GM13977 (cell line): ENCODE data around the gene ZRANB3.
"Not testable (repeated sequence)": the region's sequence is repeated elsewhere in the genome, so short reads cannot be mapped to it uniquely, and the experiment has no call there.

Experiments used
- DNase-seq: peaks from one replicate; pipeline ENCODE4 v3.0.0; 2012; ENCODE audit warnings: low spot score
- in situ Hi-C: fragments of 300-500 bp; cut with MboI; formaldehyde crosslinking; loops from one replicate; pipeline ENCODE4 v1.12.0; 2022; ENCODE audit warnings: low sequenced_read_pairs, low pct_unique_long_range_greater_than_20kb, mixed read lengths, inconsistent platforms; ENCODE audit not compliant: unreplicated experiment
- TF ChIP-seq, protein P1 (sequence below): IDR thresholded peaks from 2 replicates; pipeline ENCODE4 v1.5.1; 2012; ENCODE audit warnings: mild to moderate bottlenecking, control low read depth; ENCODE audit not compliant: insufficient read depth; ENCODE audit errors: extremely low read depth, missing control alignments

The ZRANB3 gene

DNA sequence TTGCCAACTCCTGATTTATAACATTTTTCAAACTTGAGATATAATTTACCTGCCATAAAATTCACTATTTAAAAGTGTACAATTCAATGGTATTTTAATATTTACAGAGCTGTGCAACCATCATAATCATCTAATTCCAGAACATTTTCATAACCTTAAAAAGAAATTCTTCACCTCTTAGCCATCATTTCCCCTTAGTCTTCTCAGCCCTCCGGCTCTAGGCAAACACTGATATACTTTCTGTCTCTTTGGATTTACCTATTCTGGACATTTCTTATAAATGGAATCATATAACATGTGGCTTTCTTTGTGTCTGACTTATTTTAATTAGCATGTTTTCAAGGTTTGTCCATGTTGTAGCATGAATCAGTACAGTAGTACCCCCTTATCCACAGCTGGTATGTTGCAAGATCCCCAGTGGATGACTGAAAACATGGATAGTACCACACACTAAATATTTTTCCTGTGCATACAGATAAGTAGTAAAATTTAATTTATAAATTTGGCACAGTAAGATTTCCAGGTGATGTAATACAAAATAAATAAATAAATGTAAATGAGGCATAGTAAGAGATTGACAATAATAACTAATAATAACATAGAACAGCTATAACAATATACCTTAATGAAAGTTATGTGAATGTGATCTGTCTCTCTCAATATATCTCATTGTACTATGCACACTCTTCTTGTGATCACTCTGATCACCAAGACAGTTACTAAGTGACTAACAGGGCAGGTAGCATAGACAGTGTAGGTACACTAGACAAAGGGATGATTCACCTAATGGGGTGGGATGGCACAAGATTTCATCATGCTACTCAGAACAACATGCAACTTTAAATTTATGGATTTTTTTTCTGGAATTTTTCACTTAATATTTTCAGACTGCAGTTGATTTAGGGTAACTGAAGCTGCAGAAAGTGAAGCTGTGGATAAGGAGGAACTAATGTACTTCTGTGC, 405.8 kb downstream of the ZRANB3 start:
- no peak for DNase-seq
- TF ChIP-seq, protein P1, sequence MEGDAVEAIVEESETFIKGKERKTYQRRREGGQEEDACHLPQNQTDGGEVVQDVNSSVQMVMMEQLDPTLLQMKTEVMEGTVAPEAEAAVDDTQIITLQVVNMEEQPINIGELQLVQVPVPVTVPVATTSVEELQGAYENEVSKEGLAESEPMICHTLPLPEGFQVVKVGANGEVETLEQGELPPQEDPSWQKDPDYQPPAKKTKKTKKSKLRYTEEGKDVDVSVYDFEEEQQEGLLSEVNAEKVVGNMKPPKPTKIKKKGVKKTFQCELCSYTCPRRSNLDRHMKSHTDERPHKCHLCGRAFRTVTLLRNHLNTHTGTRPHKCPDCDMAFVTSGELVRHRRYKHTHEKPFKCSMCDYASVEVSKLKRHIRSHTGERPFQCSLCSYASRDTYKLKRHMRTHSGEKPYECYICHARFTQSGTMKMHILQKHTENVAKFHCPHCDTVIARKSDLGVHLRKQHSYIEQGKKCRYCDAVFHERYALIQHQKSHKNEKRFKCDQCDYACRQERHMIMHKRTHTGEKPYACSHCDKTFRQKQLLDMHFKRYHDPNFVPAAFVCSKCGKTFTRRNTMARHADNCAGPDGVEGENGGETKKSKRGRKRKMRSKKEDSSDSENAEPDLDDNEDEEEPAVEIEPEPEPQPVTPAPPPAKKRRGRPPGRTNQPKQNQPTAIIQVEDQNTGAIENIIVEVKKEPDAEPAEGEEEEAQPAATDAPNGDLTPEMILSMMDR = no peak
- in situ Hi-C loops = no loop called here

DNA sequence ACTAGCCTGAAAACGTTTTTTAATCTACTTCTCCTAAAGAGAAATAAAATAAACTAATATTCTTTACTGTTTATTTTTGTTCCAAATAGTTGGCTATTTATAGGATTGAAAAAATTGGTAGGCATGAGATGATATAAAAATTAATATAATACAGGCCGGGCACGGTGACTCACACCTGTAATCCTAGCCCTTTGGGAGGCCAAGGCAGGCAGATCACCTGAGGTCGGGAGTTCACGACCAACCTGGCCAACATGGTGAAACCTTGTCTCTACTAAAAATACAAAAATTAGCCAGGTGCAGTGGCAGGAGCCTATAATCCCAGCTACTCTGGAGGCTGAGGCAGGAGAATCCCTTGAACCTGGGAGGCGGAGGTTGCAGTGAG, 409.4 kb downstream of the ZRANB3 start:
- DNase-seq, in situ Hi-C loops: not testable (repeated sequence)

DNA sequence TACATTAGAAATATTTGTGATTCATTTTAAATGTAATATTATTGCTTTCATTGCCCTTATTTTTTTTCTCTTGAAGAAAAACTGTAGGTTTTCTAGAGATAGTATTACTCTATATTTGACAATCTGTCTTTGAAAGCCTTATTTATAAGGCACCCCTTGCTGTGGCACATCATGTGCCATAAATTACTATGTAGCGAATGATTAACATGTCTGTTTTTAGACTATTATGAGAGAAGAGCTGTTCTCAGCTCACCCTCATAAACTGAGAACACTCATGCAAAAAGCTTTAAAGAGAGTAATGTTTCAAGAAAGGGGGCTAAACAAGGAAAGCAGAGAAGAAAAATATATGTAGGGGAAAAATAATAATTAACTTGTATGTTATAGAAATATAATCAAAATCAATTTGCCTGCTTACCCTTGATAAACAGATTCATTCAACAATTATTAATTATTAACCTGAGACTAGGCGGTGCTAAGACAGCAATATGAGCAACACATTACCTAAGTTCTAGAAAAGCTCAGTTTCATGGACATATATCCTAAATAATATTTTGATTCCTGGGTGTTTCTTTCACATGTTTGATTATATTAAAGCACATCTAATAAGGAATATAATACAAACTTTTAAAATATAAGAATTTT, 409.9 kb downstream of the ZRANB3 start:
- TF ChIP-seq, protein P1 = no peak
- DNase-seq = no peak
- in situ Hi-C loops = no loop called here

DNA sequence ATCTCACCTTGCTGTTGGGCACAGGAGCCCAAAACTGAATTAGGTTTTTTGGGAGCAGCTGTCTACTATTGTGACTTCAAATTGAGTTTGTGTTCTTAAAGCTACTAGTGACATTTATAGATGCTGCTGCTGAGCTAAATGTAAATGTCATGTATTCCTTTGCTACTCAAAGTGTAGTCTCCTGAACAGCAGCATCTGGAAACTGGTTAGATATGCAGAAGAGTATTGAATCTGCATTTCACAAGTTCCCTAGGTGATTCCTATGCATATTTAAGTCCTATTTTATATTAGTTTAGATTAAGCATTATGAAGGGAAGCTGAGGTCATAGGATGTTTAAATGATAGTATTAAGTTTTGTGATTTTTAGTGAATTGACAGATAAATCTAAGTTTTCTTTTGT, 411.4 kb downstream of the ZRANB3 start:
- in situ Hi-C loops = no loop called here
- no peak for DNase-seq
- TF ChIP-seq, protein P1 = no peak

DNA sequence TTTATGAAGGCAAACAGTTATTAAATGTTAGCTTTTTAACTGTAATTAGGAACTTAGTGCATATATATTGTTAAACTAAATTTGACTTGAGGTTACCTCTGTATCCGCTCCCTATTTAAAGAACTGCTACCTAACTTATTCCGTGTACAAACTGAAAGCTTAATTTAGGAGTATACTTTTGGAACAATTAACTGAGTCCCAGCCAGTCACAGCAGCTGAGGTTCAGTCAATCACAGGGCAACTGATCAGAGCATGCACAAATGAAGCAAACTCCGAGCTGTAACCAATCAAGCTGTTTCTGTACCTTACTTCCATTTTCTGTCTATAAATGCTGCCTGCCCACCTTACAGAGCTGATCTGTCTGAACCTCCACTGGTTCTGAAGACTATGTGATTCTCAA, 417.7 kb downstream of the ZRANB3 start:
- no peak for DNase-seq
- in situ Hi-C loops = no loop called here
- TF ChIP-seq, protein P1 = no peak

DNA sequence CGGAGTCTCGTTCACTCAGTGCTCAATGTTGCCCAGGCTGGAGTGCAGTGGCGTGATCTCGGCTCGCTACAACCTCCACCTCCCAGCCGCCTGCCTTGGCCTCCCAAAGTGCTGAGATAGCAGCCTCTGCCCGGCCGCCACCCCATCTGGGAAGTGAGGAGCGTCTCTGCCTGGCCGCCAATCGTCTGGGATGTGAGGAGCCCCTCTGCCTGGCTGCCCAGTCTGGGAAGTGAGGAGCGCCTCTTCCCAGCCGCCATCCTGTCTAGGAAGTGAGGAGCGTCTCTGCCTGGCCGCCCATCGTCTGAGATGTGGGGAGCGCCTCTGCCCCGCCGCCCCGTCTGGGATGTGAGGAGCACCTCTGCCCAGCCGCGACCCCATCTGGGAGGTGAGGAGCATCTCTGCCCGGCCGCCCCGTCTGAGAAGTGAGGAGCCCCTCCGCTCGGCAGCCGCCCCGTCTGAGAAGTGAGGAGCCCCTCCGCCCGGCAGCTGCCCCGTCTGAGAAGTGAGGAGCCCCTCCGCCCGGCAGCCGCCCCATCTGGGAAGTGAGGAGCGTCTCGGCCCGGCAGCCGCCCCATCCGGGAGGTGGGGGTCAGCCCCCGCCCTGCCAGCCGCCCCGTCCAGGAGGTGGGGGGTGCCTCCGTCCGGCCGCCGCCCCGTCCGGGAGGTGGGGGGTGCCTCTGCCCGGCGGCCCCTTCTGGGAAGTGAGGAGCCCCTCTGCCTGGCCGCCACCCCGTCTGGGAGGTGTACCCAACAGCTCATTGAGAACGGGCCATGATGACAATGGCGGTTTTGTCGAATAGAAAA, 425.3 kb downstream of the ZRANB3 start:
- in situ Hi-C loops, DNase-seq: not testable (repeated sequence)

DNA sequence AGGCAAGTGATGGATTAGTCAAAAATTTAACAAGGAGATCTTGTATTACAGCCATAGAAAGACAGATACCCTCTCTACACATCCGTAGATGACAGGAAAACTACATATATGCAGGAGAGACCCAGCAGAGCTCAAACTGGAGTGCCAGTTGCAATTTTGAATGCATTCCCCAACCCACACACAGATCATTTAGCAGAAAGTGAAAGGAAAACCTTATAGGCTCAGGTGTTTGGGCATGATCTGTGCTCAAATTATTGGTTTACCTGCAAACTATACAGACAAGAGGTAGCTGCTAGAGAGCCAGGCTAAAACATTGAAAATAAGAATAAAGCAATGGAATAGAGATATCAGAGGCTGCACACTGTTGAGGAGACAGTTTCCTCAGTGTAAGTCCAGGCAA, 427.2 kb downstream of the ZRANB3 start:
- no peak for DNase-seq
- in situ Hi-C loops = no loop called here
- TF ChIP-seq, protein P1 = no peak
